ENCODE measurements around the gene SLC25A21. TPM values are rescaled to one million over a fixed set of nuclear protein-coding genes. Genes with fewer than 3 reads are reported as not detected.

Gene SLC25A21
- polyA plus RNA-seq, 1 experiment: 0.50 TPM

DNA sequence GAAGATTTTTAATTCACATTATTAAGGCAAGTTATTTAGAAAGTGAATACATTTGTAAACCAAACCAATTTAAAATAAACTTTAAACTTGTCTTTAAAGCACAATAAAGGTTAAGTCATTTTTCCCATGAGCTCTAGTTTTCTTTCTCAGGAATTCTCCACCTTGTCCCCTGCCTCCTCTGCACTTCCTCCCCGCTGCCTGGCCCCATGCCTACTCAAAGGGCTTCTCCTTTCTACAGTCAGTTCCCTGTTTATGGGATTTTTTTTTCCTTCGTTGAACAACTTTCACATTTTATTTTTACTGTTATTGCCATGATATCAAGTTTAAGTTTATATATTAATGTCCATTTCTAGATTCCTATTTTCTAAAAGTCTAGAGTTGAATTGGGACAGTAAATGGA, 223.0 kb downstream of the SLC25A21 start:
- TF ChIP-seq, protein P1, sequence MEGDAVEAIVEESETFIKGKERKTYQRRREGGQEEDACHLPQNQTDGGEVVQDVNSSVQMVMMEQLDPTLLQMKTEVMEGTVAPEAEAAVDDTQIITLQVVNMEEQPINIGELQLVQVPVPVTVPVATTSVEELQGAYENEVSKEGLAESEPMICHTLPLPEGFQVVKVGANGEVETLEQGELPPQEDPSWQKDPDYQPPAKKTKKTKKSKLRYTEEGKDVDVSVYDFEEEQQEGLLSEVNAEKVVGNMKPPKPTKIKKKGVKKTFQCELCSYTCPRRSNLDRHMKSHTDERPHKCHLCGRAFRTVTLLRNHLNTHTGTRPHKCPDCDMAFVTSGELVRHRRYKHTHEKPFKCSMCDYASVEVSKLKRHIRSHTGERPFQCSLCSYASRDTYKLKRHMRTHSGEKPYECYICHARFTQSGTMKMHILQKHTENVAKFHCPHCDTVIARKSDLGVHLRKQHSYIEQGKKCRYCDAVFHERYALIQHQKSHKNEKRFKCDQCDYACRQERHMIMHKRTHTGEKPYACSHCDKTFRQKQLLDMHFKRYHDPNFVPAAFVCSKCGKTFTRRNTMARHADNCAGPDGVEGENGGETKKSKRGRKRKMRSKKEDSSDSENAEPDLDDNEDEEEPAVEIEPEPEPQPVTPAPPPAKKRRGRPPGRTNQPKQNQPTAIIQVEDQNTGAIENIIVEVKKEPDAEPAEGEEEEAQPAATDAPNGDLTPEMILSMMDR (IDR thresholded peaks at IDR 0.05; ENCODE audit: insufficient read depth, low read depth, low read length): no peak
- no peak for DNase-seq (ENCODE audit: low read depth)
- H3K27me3 ChIP-seq (ENCODE audit: control insufficient read depth, insufficient read depth, low read length): no peaks in the 10 kb centered on the region
- CTCF ChIA-PET: interaction anchor here (2.5 kb wide), 1 partner anchor 7 kb away, joined by 12 read pairs; no protein-coding TSS in a partner anchor
- no peak overlapping the region for H3K4me3 ChIP-seq (ENCODE audit: low read depth, low read length)
- POLR2A ChIA-PET: no interaction called here
- H3K36me3 ChIP-seq (ENCODE audit: control insufficient read depth, insufficient read depth, low read length): no peaks in the 10 kb centered on the region

DNA sequence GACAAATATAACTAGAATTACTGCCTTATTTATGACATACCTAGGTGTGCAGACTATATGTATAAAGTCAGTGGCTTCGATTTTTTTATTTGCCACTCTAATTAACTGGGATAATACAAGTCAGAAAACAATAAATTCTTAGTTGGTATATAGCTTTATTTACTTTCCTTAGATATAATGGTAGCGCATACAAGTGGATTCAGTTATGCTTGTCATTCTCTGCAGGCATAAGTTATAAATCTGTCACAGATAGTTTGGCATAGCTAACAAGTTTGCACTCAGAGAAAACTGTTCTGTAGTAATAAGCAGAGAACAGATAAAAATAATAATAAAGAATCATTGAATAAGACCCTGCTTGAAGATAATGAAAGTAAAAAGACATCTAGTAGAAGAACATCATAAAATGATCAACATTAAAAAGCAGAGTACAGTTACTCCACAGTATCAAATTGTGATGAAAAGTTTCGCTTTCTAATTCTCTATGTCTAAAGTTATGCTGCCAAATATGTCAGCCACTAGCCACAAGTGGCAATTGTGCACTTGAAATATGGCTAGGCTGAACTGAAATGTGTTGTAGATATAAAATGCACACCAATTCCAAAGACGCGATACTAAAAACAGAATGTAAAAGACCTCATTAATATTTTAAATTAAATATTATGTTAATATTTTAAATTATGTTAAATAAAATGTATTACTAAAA, 224.1 kb downstream of the SLC25A21 start:
- H3K4me3 ChIP-seq (ENCODE audit: low read depth, low read length): no peak overlapping the region
- POLR2A ChIA-PET: no interaction called here
- H3K27me3 ChIP-seq (ENCODE audit: control insufficient read depth, insufficient read depth, low read length): no peaks in the 10 kb centered on the region
- H3K36me3 ChIP-seq (ENCODE audit: control insufficient read depth, insufficient read depth, low read length): no peaks in the 10 kb centered on the region
- CTCF ChIA-PET: interaction anchor here (0.7 kb wide), 1 partner anchor 15 kb away, joined by 3 read pairs; no protein-coding TSS in a partner anchor
- no peak for DNase-seq (ENCODE audit: low read depth)
- TF ChIP-seq, protein P1 (IDR thresholded peaks at IDR 0.05; ENCODE audit: insufficient read depth, low read depth, low read length): no peak

DNA sequence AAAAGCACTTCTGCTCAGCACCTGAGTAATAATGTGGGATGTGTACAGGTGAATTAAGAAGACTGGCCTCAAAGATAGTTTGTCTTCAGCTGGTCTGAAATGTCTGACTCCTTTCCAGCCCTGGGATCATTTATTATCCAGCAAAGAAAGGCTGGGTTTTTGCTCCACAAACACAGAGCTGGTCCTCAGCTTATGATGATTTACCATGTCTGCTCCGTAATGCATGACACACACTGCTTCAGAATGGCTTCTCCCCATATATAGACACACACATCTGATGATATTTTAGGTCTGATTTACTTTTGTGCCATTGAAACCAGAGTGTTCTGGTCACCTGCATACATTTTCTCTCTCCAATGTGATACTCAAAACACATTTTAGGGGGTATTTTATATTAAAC, 225.0 kb downstream of the SLC25A21 start:
- no peak for DNase-seq (ENCODE audit: low read depth)
- CTCF ChIA-PET: no interaction called here
- Histone ChIP-seq H3K27me3 (ENCODE audit: control insufficient read depth, insufficient read depth, low read length) (no peaks in the 10 kb centered on the region), H3K4me3 (ENCODE audit: low read depth, low read length) (no peak overlapping the region), H3K36me3 (ENCODE audit: control insufficient read depth, insufficient read depth, low read length) (no peaks in the 10 kb centered on the region)
- TF ChIP-seq, protein P1 (IDR thresholded peaks at IDR 0.05; ENCODE audit: insufficient read depth, low read depth, low read length): no peak
- POLR2A ChIA-PET: no interaction called here

DNA sequence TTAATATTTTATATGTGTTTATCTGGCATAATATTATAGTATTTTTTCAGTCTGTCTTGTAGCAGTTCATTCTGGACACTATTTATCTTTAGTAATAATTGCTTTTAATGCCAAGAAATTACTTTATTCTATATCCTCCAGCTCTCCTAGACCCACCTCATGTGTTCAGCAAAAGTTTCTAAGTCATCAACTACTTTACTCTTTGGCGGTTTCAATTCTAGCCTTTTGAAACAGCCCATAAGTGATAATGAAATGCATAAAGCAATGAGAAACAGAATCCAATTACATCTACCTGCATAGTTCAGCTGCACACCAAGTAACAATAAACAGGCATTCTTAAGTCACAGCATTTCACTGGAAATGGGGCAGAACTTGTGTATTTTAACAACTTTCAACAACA, 225.5 kb downstream of the SLC25A21 start:
- Histone ChIP-seq H3K4me3 (ENCODE audit: low read depth, low read length) (no peak overlapping the region), H3K36me3 (ENCODE audit: control insufficient read depth, insufficient read depth, low read length) (no peaks in the 10 kb centered on the region), H3K27me3 (ENCODE audit: control insufficient read depth, insufficient read depth, low read length) (no peaks in the 10 kb centered on the region)
- POLR2A ChIA-PET: no interaction called here
- CTCF ChIA-PET: no interaction called here
- DNase-seq (ENCODE audit: low read depth): no peak
- TF ChIP-seq, protein P1 (IDR thresholded peaks at IDR 0.05; ENCODE audit: insufficient read depth, low read depth, low read length): no peak

DNA sequence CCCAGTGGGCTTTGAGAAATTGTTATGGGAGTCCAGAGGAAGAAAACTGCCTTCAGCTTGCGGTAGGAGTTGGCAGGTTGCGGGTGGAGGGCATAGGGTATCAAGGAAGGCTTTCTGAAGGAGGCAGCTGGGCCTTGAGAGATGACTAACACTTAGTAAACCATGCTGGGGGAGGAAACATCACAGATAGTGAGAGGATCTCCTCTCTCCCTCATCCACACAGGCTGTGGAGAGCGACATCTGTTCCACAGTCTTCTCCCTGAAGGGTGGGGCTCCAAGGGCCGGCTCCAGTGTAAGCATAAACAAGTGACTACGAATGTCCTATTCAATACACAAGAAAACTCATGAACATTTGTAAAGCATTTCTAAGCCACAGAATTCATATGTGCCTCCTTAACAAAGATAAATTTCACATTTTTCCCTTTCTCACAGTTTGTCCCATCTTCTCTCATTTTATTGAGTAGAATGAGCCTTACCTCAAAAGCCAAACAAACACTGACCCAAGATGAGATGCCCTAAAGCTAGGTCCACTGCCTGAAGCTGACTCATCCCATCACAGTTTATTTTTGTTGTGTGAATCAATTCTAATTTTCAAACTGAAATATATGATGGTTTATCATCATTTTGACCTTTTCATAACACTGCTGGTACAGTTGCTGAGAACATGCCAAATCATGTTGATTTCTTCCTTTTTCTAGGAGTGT, 227.9 kb downstream of the SLC25A21 start:
- no peak overlapping the region for H3K4me3 ChIP-seq (ENCODE audit: low read depth, low read length)
- ChIA-PET CTCF (interaction anchor here (2.5 kb wide), 1 partner anchor 12 kb away, joined by 7 read pairs; no protein-coding TSS in a partner anchor), POLR2A (no interaction called here)
- H3K36me3 ChIP-seq (ENCODE audit: control insufficient read depth, insufficient read depth, low read length): no peaks in the 10 kb centered on the region
- TF ChIP-seq, protein P1 (IDR thresholded peaks at IDR 0.05; ENCODE audit: insufficient read depth, low read depth, low read length): no peak
- no peaks in the 10 kb centered on the region for H3K27me3 ChIP-seq (ENCODE audit: control insufficient read depth, insufficient read depth, low read length)
- peak; percentile 28 for DNase-seq (ENCODE audit: low read depth)
